ENCODE measurements around the gene IPPK.
A peak's percentile ranks its signal among the peaks of the same experiment; 100 is the strongest.
"Not testable (repeated sequence)": the region's sequence is repeated elsewhere in the genome, so short reads cannot be mapped to it uniquely, and the experiment has no call there.

The IPPK gene

GRCh38 chr9:92635760-92636159 is 34.2 kb downstream of the IPPK start:
- DNase-seq = no peak

DNA sequence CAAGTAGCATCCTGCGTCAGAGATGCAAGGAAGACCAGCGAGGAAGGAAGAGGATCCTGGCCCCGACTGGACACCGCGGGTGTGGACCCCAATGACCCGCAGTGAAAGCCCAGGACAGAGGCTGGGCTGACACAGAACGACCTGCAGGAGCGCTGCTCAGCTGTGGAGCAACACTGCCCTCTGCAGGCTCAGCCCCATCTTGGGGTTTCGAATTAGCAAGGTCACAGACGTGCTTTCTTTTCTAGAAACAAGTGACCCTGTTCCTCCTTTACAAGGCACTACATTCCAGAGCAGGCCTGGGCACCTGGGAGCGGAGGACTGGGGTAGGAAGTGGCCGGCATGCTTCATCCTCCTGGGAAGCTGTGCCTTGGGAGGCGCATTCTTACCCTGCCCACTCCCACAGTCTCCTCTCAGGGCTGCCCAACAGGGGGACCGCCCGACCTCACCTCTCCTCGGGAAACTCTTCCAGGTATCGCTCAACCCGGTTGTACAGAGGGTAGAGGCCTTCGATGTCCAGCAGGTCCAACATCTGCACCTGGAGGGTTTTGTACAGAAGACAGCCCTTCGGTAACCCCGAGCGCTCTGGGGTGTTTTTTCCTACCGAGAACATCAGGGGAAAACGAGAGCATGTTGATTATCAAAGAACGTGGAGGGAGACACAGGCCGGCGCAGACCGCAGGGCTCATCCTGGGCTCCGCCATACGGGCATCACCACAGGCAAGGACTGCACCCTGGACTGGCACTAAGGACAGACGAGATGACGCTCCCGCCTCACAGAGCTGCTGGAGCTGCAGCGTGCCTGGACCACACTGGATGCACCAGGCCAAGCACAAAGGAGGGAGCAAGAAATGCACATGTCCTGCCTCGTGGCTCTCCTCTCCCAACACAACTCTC is 35.0 kb downstream of the IPPK start:
- peak; percentile 6 for DNase-seq

DNA sequence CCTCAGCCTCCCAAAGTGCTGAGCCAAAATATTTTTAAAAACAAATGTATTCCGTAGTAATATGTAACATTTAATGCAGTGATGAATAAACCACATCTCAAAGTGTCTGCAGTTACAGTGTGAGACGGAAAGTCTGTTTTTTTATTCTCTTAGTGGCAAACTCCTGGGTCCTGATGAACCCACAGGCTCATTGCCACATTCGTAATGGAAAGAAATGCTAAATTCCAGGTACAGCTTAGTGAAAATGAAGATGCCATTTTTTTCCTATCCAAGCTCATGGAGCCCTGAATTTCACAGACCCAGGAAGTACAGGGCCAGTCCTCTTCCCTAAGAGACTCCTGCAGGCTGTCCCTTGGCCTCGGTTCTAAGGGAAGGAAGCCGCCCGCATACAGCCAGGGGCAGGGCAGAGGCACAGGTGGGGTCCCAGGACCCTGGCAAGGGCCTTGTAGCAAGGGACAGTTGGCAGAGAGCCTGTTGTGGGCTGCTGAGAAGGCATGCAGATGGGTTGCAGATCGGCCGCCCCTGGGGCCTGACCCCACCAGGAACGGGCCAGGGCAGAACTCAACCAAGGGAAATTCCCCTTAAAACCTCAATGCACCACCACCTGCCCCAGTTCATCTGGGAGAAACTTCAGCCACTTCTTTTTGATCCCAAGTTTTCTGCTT is 36.2 kb downstream of the IPPK start:
- DNase-seq = no peak

- no peak for DNase-seq
These were observed 37.3 kb downstream of the IPPK start for GRCh38 chr9:92632641-92633040.

DNA sequence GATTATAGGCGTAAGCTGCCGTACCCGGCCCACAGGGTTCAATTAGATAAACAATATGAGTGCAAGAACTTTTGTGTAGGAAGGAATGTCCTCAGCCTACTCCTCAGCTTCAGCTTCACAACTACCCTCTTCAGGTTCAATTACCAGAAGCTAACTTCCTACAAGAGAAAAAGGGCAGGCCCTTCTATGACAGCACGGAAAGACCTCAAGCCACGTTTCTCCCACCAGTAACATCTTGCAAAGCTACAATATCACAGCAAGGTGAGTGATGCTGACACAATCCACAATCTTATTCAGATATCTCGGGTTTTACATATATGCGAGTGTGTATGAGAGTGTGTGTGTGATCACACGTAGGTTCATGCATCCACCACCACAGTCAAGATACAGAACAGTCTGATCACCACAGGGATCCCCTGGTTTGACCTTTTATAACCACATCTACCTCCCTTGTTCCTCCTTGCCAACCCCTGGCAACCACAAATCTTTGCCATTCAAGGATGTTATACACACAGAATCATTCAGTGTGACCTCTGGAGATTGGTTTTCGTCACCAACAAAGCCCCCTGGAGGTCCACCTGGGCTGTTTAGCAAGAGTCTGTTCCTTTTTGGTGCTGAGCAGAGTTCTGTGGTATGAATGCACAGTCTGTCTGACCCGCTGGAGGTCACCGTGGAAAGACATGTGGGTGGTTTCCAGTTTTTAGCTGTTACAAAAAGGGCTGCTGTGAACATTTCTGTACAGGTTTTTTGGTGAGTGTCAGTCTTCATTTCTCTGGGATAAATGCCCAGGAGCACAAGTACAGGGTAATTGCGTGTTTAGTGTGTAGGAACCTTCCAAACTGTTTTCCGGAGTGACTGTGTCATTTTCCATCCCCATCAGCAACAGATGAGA is 38.2 kb downstream of the IPPK start:
- DNase-seq = no peak

DNA sequence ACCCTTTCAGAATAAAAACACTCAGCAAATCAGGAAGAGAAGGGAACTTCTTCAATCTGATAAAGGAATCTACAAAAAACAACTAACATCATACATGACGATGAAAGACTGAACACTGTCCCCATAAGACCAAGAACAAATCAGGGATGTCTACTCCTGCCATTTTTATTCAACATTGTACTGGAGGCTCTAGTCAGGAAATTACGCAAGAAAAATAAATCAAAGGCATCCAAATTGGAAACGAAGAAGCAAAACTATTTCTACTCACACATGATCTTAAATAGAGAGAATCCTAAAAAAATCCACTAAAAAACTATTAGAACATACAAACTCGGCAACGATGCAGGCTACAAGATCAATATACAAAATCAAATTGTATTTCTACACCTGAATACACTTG is 42.3 kb downstream of the IPPK start:
- DNase-seq = no peak

GRCh38 chr9:92626484-92626883 is 43.4 kb downstream of the IPPK start:
- DNase-seq = no peak

DNA sequence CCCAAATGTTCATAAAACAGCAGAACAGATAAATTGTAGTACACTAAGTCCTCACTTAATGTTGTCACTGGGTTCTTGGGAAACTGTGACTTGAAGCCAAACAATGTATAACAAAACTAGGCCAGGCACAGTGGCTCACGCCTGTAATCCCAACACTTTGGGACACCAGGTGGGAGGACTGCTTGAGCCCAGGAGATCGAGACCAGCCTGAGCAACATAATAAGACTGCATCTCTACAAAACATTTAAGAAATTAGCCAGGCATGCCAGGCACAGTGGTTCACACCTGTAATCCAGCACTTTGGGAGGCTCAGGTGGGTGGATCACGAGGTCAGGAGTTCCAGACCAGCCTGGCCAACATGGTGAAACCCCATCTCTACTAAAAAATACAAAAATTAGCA is 46.0 kb downstream of the IPPK start:
- not testable (repeated sequence) for DNase-seq

DNA sequence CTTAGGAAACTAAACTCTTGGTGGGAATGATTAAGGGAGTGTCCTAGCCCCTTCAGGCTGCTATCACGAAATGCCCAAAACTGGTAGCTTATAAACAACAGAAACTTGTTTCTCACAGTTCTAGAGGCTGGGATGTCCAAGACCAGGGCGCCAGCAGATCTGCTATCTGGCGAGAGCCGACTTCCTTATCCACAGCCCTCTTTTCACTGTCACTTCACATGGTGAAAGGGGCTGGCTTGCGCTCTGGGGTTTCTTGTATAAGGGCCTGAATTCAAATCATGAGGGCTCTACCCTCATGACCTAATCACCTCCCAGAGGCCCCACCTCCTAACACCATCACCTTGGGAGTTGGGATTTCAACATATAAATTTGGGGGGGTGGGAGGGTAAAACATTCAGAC is 49.1 kb downstream of the IPPK start:
- DNase-seq = no peak

DNA sequence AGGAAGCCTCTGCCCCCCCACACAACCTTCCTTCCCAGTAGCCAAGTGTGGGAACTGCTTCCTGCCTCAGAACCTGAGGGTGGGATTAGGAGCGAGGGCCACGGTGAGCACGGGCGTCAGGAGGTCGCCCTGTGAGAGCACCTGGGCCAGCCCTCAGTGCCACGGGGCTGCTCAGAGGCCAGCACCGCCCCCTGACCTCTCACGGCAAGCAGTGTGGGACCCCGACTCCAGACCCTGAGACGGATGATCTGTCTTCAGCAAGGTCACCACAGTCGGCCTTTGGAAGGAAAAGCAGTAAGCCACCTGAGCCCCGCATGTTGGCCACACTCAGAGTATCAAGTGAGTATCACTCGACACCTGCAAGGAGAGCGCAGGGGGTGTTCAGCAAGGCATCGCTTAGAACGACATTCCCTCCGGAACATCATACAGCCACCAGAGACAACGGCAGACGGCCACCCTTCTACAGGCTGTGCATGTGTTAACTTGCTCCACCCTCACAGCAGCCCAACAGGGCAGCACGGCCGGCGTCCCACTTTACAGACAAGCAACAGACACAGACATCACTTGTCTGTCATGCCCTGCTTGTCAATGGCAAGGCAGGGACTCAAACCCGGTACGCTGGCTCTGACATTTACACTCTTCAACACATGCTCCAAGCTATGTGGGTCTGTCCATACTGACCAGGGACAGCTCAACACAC is 50.2 kb downstream of the IPPK start:
- no peak for DNase-seq

GRCh38 chr9:92618633-92619225 is 51.2 kb downstream of the IPPK start:
- DNase-seq = no peak

GRCh38 chr9:92617951-92618510 is 51.9 kb downstream of the IPPK start:
- DNase-seq = no peak

GRCh38 chr9:92617195-92617813 is 52.6 kb downstream of the IPPK start:
- DNase-seq = no peak

DNA sequence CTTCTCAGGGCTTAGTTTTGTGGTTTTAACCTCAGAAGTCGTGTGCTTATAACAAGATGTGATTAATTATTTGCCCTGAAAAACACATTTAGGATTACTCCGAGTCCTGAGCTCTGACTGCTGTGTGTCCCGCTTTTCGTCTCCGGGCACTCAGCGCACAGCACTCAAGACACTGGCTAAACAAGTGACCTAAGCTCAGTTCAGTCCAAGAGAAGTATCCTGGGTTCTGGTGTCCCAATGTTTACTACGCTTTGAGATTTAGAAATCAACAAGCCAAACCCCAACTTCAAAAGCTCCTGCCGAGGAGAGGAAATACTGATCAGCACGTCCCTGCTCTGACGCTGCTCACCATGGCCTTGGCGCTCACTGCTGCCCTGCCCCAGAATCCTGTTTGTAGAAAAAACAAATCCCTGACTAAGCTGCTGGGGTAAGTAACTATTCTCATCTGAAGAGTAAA is 53.2 kb downstream of the IPPK start:
- no peak for DNase-seq

- no peak for DNase-seq
These were observed 53.7 kb downstream of the IPPK start for GRCh38 chr9:92616199-92616641.

- no peak for DNase-seq
These were observed 54.1 kb downstream of the IPPK start for GRCh38 chr9:92615790-92616189.

- no peak for DNase-seq
These were observed 55.0 kb downstream of the IPPK start for GRCh38 chr9:92614763-92615461.

DNA sequence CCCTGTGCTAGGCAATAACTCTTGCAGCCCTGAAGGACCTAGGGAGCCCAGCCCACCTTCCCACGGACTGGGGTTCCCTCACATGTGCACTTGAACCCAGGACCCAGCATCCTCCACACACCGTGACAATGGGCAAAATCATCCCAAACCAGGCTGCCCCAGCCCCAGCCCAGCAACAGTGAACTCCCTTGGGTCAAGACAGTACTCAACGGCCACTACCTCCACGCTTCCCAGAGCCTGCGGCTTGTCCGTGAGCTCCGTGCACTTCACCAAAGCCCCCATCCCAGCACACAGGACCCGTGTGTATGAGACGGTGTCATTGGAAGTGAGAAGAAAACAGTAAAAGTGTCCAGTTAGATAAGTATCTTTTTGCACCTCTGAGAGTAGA is 55.8 kb downstream of the IPPK start:
- DNase-seq = no peak

- DNase-seq = no peak
These were observed 56.4 kb downstream of the IPPK start for GRCh38 chr9:92613268-92614122.

DNA sequence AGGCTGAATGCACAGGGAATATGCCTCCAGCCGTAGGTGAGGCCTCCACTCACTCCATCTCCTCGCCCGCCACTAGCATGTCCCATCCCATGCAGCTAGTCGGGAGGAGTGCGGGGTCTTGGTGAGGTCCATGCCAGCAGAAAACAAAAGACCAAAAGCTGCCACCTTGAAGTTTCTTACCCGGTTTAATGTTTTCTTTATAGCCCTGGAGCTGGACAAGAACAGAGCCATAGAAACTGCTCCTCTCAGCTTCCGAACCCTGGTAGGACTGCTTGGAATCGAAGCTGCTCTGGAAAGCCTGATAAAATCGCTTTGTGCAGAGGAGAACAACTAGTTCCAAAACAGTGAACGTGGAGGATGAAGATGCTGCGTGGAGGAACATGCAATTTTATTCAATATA is 57.1 kb downstream of the IPPK start:
- DNase-seq = no peak
